AML-193 (cell line): Measurements from ENCODE around the gene FOXRED2.
"Not testable (repeated sequence)": the region's sequence is repeated elsewhere in the genome, so short reads cannot be mapped to it uniquely, and the experiment has no call there.

Source experiments
- DNase-seq, 2 experiments: peaks; one replicate each; lab custom pipeline; 2025; lab: John Stamatoyannopoulos, UW

FOXRED2 gene

GRCh38 chr22:36506637-36507517 lies at the start of gene FOXRED2:
Gene FOXRED2, minus strand, starts transcription at chr22:36507040. Its CDS starts 618 bp downstream, at chr22:36506422.
- peak; percentile 57 to 74 for DNase-seq

- no peak for DNase-seq
Observed at GRCh38 chr22:36554098-36554497, 47.3 kb upstream of the FOXRED2 start.

- DNase-seq: peak; percentile 29 to 37
Observed at GRCh38 chr22:36552289-36552688, 45.4 kb upstream of the FOXRED2 start.

GRCh38 chr22:36550701-36551495 lies 44.1 kb upstream of the FOXRED2 start:
- DNase-seq: no peak

GRCh38 chr22:36549033-36549432 lies 42.2 kb upstream of the FOXRED2 start:
- no peak for DNase-seq

- no peak for DNase-seq
Observed at GRCh38 chr22:36548606-36549005, 41.8 kb upstream of the FOXRED2 start.

GRCh38 chr22:36546932-36547331 lies 40.1 kb upstream of the FOXRED2 start:
- no peak for DNase-seq

- DNase-seq: peak; percentile 62 to 72
Observed at GRCh38 chr22:36546092-36546804, 39.4 kb upstream of the FOXRED2 start.

- DNase-seq: no peak
Observed at GRCh38 chr22:36544107-36544620, 37.3 kb upstream of the FOXRED2 start.

GRCh38 chr22:36541831-36542411 lies 35.1 kb upstream of the FOXRED2 start:
- DNase-seq: no peak

GRCh38 chr22:36540867-36541642 lies 34.2 kb upstream of the FOXRED2 start:
- no peak for DNase-seq

- no peak for DNase-seq
Observed at GRCh38 chr22:36538529-36538928, 31.7 kb upstream of the FOXRED2 start.

GRCh38 chr22:36536717-36537116 lies 29.9 kb upstream of the FOXRED2 start:
- DNase-seq: no peak

GRCh38 chr22:36533320-36533719 lies 26.5 kb upstream of the FOXRED2 start:
- not testable (repeated sequence) for DNase-seq

GRCh38 chr22:36532466-36532865 lies 25.6 kb upstream of the FOXRED2 start:
- DNase-seq: no peak

GRCh38 chr22:36528795-36529751 lies 22.2 kb upstream of the FOXRED2 start, which contains the start of gene EIF3D:
Gene EIF3D, minus strand, starts transcription at chr22:36529166. Its CDS starts 3,045 bp downstream, at chr22:36526121.
- peak; percentile 99 for DNase-seq

GRCh38 chr22:36528341-36528740 lies 21.5 kb upstream of the FOXRED2 start:
- DNase-seq: no peak

- DNase-seq: no peak
Observed at GRCh38 chr22:36522662-36523061, 15.8 kb upstream of the FOXRED2 start.

- no peak for DNase-seq
Observed at GRCh38 chr22:36520423-36520822, 13.6 kb upstream of the FOXRED2 start.

GRCh38 chr22:36519906-36520305 lies 13.1 kb upstream of the FOXRED2 start:
- DNase-seq: peak; percentile 40 to 43
